ENCODE results near the gene PHRF1.
A peak's percentile ranks its signal among the peaks of the same experiment; 100 is the strongest.

PHRF1 gene

GRCh38 chr11:614623-615503 is 38.6 kb downstream of the PHRF1 start:
- H3K27me3 ChIP-seq (ENCODE audit: low read depth, low read length): no peaks in the 10 kb centered on the region
- H3K36me3 ChIP-seq (replicated peaks; ENCODE audit: low read depth, low read length): peaks cover 33% of the 10 kb centered on the region
- peak overlapping the region; percentile 84 for H3K4me2 ChIP-seq (ENCODE audit: low read length)
- H4K20me1 ChIP-seq (ENCODE audit: insufficient read depth, low read length): peaks cover 20% of the 10 kb centered on the region
- no peak overlapping the region for H2AFZ ChIP-seq (ENCODE audit: low read depth, low read length)
- no peak for TF ChIP-seq EZH2phosphoT487 (IDR thresholded peaks at IDR 0.05; ENCODE audit: low read depth)
- no peak for TF ChIP-seq CTCF (IDR thresholded peaks at IDR 0.05; ENCODE audit: low read depth, low read length)
- peaks cover 5% of the 10 kb centered on the region; the same call in 1 of the 2 replicates for H3K79me2 ChIP-seq (ENCODE audit: low read length)
- H3K4me3 ChIP-seq (ENCODE audit: low read length): peak overlapping the region; percentile 88
- no peaks in the 10 kb centered on the region for H3K9me3 ChIP-seq (ENCODE audit: insufficient read depth, low read length)
- H3K9ac ChIP-seq (ENCODE audit: low read length): peak overlapping the region; percentile 77
- H3K4me1 ChIP-seq (ENCODE audit: low read length): peaks cover 20% of the 10 kb centered on the region
- peak overlapping the region; percentile 90 for H3K27ac ChIP-seq (ENCODE audit: low read length)

- Histone ChIP-seq H4K20me1 (ENCODE audit: insufficient read depth, low read length) (peaks cover 20% of the 10 kb centered on the region), H3K27ac (ENCODE audit: low read length) (peak within 1 kb of the TSS; percentile 90), H3K9ac (ENCODE audit: low read length) (peak within 1 kb of the TSS; percentile 77), H3K79me2 (ENCODE audit: low read length) (peaks cover 5% of the 10 kb centered on the region; the same call in 1 of the 2 replicates), H3K9me3 (ENCODE audit: insufficient read depth, low read length) (no peaks in the 10 kb centered on the region), H3K36me3 (replicated peaks; ENCODE audit: low read depth, low read length) (peaks cover 25% of the 10 kb centered on the region), H3K4me1 (ENCODE audit: low read length) (peaks cover 20% of the 10 kb centered on the region), H3K4me2 (ENCODE audit: low read length) (peak within 1 kb of the TSS; percentile 84), H3K27me3 (ENCODE audit: low read depth, low read length) (no peaks in the 10 kb centered on the region), H3K4me3 (ENCODE audit: low read length) (peak within 1 kb of the TSS; percentile 88), H2AFZ (ENCODE audit: low read depth, low read length) (no peak within 1 kb of the TSS)
- TF ChIP-seq EZH2phosphoT487 (IDR thresholded peaks at IDR 0.05; ENCODE audit: low read depth) (no peak), CTCF (IDR thresholded peaks at IDR 0.05; ENCODE audit: low read depth, low read length) (no peak)
These were observed 39.4 kb downstream of the PHRF1 start, which contains the start of gene IRF7 for GRCh38 chr11:615504-616319. Gene IRF7, minus strand, starts transcription at chr11:615950. Its CDS starts 586 bp downstream, at chr11:615364.

GRCh38 chr11:616320-617198 is 40.3 kb downstream of the PHRF1 start:
- no peak overlapping the region for H2AFZ ChIP-seq (ENCODE audit: low read depth, low read length)
- H3K4me1 ChIP-seq (ENCODE audit: low read length): peaks cover 20% of the 10 kb centered on the region
- peak overlapping the region; percentile 84 for H3K4me2 ChIP-seq (ENCODE audit: low read length)
- peaks cover 5% of the 10 kb centered on the region; the same call in 1 of the 2 replicates for H3K79me2 ChIP-seq (ENCODE audit: low read length)
- peaks cover 16% of the 10 kb centered on the region for H3K36me3 ChIP-seq (replicated peaks; ENCODE audit: low read depth, low read length)
- H3K4me3 ChIP-seq (ENCODE audit: low read length): peak overlapping the region; percentile 88
- peak overlapping the region; percentile 68 for H3K9ac ChIP-seq (ENCODE audit: low read length)
- H4K20me1 ChIP-seq (ENCODE audit: insufficient read depth, low read length): peaks cover 20% of the 10 kb centered on the region
- no peaks in the 10 kb centered on the region for H3K27me3 ChIP-seq (ENCODE audit: low read depth, low read length)
- peak overlapping the region; percentile 90 for H3K27ac ChIP-seq (ENCODE audit: low read length)
- H3K9me3 ChIP-seq (ENCODE audit: insufficient read depth, low read length): no peaks in the 10 kb centered on the region
- TF ChIP-seq EZH2phosphoT487 (IDR thresholded peaks at IDR 0.05; ENCODE audit: low read depth) (no peak), CTCF (IDR thresholded peaks at IDR 0.05; ENCODE audit: low read depth, low read length) (no peak)

All from OCI-LY3 (cell line).